ENCODE results near the gene DPF3.

Gene DPF3

DNA sequence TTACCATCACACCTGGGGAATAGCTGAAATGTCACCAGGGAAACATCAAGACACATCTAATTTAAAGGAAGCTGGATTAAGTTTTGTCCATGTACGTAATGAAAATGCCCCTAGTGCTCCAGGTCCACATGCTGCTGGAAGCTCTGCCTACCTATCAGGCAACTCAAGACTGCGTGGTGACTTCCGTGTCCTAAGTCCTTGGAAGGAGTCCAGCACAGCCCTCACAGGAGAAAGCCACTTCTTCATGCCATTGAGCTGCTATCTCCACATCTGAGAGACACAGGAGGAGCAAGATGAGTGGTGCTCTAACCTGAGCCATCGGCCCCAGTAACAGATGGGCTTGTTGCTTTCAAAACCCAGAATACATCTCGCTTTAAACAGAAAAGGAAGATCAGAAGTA lies 316.4 kb downstream of the DPF3 start:
- peaks cover 10% of the 10 kb centered on the region for H3K27me3 ChIP-seq (ENCODE audit: low read depth)
- in situ Hi-C loops (cut with MboI; ENCODE audit: low sequenced_read_pairs): no loop called here
- H3K9me3 ChIP-seq: no peaks in the 10 kb centered on the region
- no peak for DNase-seq (ENCODE audit: low spot score in 2 of 2)
- H3K36me3 ChIP-seq (replicated peaks): no peaks in the 10 kb centered on the region
- no peak overlapping the region for H3K4me3 ChIP-seq
- no peaks in the 10 kb centered on the region for H3K4me1 ChIP-seq

DNA sequence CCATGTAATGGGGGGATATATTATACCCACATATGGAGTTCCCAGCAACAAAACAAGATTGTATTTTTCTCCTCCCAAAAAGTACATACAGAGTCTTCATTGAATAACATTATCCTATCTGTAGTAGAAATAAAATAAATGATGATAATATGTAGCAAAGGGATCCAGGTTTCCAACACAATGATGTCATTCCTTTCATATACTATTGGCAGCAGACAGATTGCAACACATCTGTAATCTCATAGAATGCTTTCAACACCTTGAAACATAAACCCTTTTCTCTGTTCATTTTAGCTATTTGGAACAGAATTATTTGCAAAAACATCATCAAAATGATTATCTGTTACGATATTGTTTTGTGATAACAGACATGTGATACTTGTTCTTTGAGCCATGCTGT lies 317.6 kb downstream of the DPF3 start:
- no peaks in the 10 kb centered on the region for H3K4me1 ChIP-seq
- in situ Hi-C loops (cut with MboI; ENCODE audit: low sequenced_read_pairs): no loop called here
- no peaks in the 10 kb centered on the region for H3K9me3 ChIP-seq
- H3K36me3 ChIP-seq (replicated peaks): no peaks in the 10 kb centered on the region
- DNase-seq (ENCODE audit: low spot score in 2 of 2): no peak
- H3K27me3 ChIP-seq (ENCODE audit: low read depth): peaks cover 10% of the 10 kb centered on the region
- no peak overlapping the region for H3K4me3 ChIP-seq

DNA sequence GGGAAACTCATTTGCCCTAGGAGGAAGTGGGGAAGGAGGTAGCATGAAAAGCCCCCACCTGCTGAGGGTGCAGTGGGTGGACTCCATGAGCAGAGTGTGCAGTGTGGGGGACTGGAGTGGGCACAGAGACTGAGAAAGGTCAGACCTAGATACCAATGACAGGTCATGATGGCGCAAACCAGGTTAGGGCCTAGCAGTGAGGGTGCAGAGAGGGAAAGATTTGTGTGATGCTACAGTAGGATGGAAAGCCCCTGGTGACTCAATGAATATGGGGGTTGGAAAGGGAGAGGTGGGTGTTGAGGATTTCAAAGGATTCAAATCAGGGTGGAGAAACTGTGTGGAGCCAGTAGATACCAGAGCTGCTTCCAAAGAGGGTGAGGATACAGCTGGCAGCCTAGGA lies 319.2 kb downstream of the DPF3 start:
- H3K4me1 ChIP-seq: no peaks in the 10 kb centered on the region
- peaks cover 12% of the 10 kb centered on the region for H3K27me3 ChIP-seq (ENCODE audit: low read depth)
- no peaks in the 10 kb centered on the region for H3K9me3 ChIP-seq
- no peaks in the 10 kb centered on the region for H3K36me3 ChIP-seq (replicated peaks)
- no peak for DNase-seq (ENCODE audit: low spot score in 2 of 2)
- no peak overlapping the region for H3K4me3 ChIP-seq
- in situ Hi-C loops (cut with MboI; ENCODE audit: low sequenced_read_pairs): no loop called here

DNA sequence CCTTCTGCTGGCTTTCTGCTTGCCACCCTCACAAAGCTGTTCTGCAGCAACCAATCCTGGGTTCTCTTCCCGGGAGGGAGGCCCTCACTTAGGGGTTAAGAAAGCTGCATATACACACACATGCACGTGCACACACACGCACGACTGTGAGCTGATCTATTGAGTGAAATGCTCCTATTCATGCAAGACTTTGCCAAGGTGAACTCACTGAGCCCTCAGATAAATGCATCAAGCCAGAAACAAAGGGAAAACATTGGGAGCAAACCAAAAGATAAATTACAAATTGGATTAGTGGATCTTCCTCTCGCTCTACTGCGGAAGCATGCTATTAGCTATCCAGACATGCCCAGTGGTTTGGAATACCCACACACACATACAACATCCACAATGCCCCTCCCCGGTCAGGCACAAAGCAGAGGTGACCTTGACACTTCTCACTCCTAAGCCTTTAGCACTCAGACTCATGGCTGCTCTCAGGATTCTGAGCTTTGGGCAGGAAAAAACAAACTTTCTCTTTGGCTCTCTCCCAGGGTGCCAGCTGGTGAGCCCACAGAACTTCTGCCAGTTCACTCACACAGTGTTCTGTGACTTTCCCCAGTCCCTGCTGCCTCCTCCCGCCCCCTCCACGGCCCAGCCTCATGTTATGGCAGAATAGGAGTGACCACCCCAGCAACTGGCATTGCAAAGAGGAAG lies 320.0 kb downstream of the DPF3 start:
- H3K36me3 ChIP-seq (replicated peaks): no peaks in the 10 kb centered on the region
- in situ Hi-C loops (cut with MboI; ENCODE audit: low sequenced_read_pairs): no loop called here
- no peaks in the 10 kb centered on the region for H3K4me1 ChIP-seq
- H3K27me3 ChIP-seq (ENCODE audit: low read depth): peaks cover 12% of the 10 kb centered on the region
- H3K4me3 ChIP-seq: no peak overlapping the region
- no peaks in the 10 kb centered on the region for H3K9me3 ChIP-seq
- no peak for DNase-seq (ENCODE audit: low spot score in 2 of 2)

Data from HAP-1 (cell line).